ENCODE results near the gene SMAGP. TPM values are rescaled to one million over a fixed set of nuclear protein-coding genes. Genes with fewer than 3 reads are reported as not detected.
"Not testable (repeated sequence)": the region's sequence is repeated elsewhere in the genome, so short reads cannot be mapped to it uniquely, and the experiment has no call there.

SMAGP gene, protein sequence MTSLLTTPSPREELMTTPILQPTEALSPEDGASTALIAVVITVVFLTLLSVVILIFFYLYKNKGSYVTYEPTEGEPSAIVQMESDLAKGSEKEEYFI
- 40.4 TPM for total RNA-seq

- peak; percentile 74 for DNase-seq (ENCODE audit: low spot score)
Observed at GRCh38 chr12:51270067-51270950, at the start of gene SMAGP. TSS of gene SMAGP (minus strand) at chr12:51270415. CDS start at chr12:51269278, 1,137 bp downstream.

- no peak for DNase-seq (ENCODE audit: low spot score)
Observed at GRCh38 chr12:51318846-51319599, 48.8 kb upstream of the SMAGP start.

DNA sequence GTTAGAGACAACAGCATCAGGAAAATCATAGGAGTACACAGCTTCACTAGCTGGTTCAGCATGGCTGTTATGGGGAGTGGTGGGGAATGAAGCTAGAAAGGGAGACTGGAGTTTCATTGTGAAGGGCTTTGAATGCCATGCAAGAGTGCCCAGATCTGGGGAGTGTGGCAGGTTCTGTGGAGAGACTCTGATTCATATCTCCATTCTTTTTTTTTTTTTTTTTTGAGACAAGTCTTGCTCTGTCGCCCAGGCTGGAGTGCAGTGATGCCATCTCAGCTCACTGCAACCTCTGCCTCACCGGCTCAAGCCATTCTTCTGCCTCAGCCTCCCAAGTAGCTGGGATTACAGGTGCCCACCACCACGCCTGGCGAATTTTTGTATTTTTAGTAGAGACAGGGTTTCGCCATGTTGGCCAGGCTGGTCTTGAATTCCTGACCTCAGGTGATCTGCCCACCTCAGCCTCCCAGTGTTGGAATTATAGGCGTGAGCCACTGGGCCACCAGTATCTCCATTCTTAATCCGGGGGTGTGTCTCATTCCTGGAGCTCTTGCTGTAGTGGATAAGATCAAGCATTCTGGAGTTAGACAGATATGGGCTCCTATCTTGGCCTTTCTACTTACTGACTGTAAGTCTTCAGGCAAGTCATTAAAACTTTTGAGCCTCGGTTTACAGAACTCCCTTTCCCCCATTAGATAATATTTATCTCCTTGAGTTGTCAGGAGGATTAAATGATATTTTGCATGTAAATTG, 48.0 kb upstream of the SMAGP start:
- DNase-seq (ENCODE audit: low spot score) = not testable (repeated sequence)

DNA sequence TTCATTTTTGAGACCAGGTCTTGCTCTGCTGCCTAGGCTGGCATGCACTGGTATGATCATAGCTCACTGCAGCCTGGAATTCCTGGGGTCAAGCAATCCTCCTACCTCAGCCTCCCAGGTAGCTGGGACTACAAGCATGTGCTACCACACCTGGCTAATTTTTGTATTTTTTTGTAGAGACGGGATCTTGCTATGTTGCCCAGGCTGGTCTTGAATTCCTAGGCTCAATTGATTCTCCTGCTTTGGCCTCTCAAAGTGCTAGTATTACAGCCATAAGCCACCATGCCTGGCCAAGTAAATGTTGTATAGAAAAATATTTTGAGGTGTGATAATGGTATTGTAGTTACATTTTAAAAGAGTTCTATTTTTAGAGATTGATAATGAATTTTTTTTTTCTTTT, 41.2 kb upstream of the SMAGP start:
- no peak for DNase-seq (ENCODE audit: low spot score)

DNA sequence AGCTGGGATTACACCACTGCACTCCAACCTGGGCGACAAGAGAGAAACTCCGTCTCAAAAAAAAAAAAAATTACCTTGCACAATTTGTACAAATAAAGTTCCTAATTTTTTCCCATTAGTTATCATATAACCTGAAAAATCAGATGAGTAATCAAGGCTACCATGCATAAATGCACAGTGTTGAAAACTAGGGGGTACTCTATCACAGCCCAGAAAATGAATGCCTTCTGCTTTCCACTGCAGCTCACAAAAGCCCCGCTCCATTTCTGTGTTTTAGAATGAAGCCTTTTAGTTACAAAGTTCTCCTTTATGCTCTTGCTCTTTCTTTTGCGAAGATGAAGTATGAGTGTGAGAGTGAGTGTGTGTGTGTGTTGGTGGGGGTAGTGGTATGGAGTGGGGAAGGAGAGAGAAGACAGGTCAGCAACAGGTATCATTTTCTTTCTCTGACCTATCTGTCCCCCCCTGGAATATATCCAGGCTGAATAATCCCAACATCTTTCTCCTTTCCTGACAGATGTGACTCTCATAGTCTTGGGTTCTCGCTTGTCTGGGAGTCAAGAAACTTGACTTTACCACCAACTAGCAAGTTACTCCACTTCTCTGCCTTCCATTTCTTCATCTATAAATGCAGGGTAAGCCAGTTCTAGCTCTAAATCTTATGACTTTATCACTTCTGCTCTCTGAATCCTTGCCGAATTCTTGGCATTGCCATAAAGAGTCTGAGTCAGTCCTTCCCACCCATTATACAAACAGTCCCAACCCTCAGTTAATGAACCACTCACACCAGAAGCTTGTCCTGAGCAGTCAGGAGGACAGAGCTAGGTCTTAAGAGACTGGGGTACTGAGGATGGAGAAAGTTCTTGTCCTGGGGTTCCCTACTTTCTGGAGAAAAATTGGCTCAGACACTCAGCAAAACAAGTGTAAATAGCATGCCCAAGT, 37.7 kb upstream of the SMAGP start:
- peak; percentile 43 for DNase-seq (ENCODE audit: low spot score)

DNA sequence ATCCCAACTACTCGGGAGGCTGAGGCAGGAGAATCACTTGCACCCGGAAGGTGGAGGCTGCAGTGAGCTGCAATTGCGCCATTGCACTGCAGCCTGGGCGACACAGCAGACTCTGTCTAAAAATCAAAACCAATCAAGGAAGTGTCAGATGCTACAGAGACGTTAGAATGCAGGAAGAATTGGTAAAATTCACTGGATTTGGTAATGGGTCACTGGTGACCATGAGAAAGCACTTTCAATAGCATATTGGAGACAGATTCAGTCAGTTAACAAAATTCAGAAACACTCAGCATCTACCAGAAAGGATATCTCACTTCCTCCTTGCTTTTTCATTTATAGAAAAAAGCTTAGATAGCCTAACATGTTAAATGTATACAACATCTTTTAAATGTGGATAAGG, 36.3 kb upstream of the SMAGP start:
- no peak for DNase-seq (ENCODE audit: low spot score)

GRCh38 chr12:51300768-51301167, 30.6 kb upstream of the SMAGP start:
- DNase-seq (ENCODE audit: low spot score) = not testable (repeated sequence)

- no peak for DNase-seq (ENCODE audit: low spot score)
Observed at GRCh38 chr12:51295651-51296050, 25.4 kb upstream of the SMAGP start.

- DNase-seq (ENCODE audit: low spot score) = not testable (repeated sequence)
Observed at GRCh38 chr12:51294097-51294496, 23.9 kb upstream of the SMAGP start.

DNA sequence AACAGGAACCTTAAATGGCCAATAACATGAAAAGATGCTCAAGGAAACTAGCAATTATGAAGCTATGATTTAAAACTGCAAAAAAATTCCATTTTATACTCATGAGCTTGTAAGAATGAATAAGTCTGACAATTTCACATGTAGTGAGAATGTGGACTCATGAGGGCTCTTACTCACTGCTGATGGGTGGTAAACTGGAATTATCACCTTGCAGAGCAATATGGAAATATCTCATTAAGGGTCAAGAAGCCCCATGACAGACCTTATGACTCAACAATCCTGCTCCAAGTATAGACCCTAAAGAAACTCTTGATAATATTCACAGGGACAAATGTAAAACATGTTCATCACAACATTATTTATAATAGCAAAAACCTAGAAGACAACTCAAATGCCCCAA, 23.5 kb upstream of the SMAGP start:
- DNase-seq (ENCODE audit: low spot score) = no peak

- DNase-seq (ENCODE audit: low spot score) = peak; percentile 26
Observed at GRCh38 chr12:51291603-51292513, 21.6 kb upstream of the SMAGP start.

DNA sequence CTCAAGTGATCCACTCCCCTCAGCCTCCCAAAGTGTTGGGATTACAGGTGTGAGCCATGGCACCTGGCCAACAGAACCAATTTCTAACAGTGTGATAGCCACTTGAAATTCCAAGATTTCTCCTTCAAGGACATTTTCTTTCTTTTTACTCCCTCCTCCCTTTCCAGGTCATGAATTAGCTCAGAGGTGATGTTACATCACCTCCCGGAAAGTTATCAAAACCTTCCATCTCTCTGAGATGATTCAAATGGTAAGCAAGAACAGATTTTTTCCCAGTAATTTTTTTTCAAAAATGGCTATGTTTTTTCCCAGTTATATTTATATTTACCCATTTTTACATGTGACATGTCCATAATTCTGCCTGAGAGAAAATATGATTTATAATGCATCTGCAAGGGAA, 15.6 kb upstream of the SMAGP start:
- DNase-seq (ENCODE audit: low spot score) = no peak

- DNase-seq (ENCODE audit: low spot score) = no peak
Observed at GRCh38 chr12:51281202-51281924, 11.1 kb upstream of the SMAGP start.

DNA sequence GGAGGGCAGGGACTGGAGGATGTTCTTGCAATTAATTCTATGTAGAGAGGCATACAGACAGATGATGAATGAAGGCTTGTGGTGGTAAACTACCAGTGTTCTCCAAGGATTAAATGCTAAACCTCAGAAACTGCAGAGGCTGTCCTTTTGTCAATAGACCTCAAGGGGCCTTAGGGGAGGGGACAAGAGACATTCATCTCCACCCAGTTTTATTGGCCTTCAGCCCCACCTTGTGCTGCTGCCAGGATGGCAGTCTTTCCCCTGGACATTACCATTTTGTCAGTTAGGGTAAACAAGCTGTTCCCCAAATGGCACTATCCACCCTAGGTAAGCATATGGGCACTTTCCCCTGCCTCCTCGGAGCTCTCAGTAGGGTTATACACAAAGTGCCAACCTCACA, 4.9 kb upstream of the SMAGP start:
- no peak for DNase-seq (ENCODE audit: low spot score)

DNA sequence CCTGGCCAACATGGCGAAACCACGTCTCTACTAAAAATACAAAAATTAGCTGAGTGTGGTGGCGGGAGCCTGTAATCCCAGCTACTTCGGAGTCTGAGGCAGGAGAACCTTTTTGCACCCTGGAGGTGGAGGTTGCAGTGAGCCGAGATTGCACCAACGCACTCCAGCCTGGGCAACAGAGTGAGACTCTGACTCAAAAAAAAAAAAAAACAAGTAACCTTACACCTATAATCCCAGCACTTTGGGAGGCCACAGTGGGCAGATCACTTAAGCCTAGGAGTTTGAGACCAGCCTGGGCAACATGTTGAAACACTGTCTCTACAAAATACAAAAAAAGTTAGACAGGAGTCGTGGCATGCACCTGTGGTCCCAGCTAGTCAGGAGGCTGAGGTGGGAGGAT, 2.6 kb upstream of the SMAGP start:
- DNase-seq (ENCODE audit: low spot score) = not testable (repeated sequence)

- no peak for DNase-seq (ENCODE audit: low spot score)
Observed at GRCh38 chr12:51270951-51271518, 820 bp upstream of the SMAGP start.

GRCh38 chr12:51269174-51270066, 795 bp downstream of the SMAGP start:
- peak; percentile 46 for DNase-seq (ENCODE audit: low spot score)

DNA sequence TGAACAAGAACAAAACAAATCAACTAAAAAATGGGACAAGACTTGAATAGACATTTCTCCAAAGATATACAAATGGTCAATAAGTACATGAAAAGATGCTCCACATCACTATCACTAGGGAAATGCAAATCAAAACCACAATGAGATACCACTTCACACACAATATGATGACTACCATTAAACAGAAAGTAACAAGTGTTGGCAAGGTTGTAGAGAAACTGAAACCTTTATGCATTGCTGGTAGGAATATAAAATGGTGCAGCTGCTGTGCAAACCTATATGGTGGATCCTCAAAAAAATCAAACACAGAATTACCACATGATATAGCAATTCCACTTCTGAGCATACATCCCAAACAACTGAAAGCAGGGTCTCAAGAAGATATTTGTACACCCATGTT, 5.2 kb downstream of the SMAGP start:
- no peak for DNase-seq (ENCODE audit: low spot score)
